GM12872 (cell line): ENCODE data around the gene SCN7A.

ENCODE experiments used
- CTCF ChIP-seq: IDR thresholded peaks from 3 replicates; pipeline ENCODE4 v1.5.1; 2011; ENCODE audit warnings: low read depth, mild to moderate bottlenecking, low read length, moderate library complexity; ENCODE audit not compliant: insufficient read depth

Gene SCN7A

GRCh38 chr2:166472332-166472731 lies 21.7 kb downstream of the SCN7A start:
- TF ChIP-seq CTCF, result no peak

GRCh38 chr2:166468124-166469024 lies 25.7 kb downstream of the SCN7A start:
- TF ChIP-seq CTCF, result no peak

GRCh38 chr2:166464187-166464586 lies 29.9 kb downstream of the SCN7A start:
- no peak for TF ChIP-seq CTCF

GRCh38 chr2:166463640-166464039 lies 30.4 kb downstream of the SCN7A start:
- no peak for TF ChIP-seq CTCF

GRCh38 chr2:166458674-166459073 lies 35.4 kb downstream of the SCN7A start:
- TF ChIP-seq CTCF, result no peak

- TF ChIP-seq CTCF, result no peak
These were observed 39.9 kb downstream of the SCN7A start for GRCh38 chr2:166454006-166454595.

GRCh38 chr2:166451468-166451867 lies 42.6 kb downstream of the SCN7A start:
- no peak for TF ChIP-seq CTCF
